T-helper 1 cell treated with Interleukin-12 subunit alpha and Interleukin-12 subunit beta and Interleukin-4 antibody, amounts not matched to agents 30 ng/mL and 1 ng/mL, for 36 hours (primary cell): ENCODE measurements around the gene RTP5. TPM values are rescaled to one million over a fixed set of nuclear protein-coding genes. Genes with fewer than 3 reads are reported as not detected.
"Not testable (repeated sequence)": the region's sequence is repeated elsewhere in the genome, so short reads cannot be mapped to it uniquely, and the experiment has no call there.

Experiments used
- intact Hi-C: fragments of 100-400 bp; cut with micrococcal nuclease; formaldehyde crosslinking; loops from one replicate; pipeline ENCODE4 v1.15.1; 2024
- total RNA-seq: library from RNA; stranded (reverse); gene quantifications from 2 replicates; pipeline ENCODE4 v1.2.3, GENCODE V29; 2022

RTP5 gene
- not detected in 2 replicates for total RNA-seq

- intact Hi-C loops: loop anchor here (10.0 kb wide), 1 partner anchor 425 kb away; no protein-coding TSS in a partner anchor
Observed at GRCh38 chr2:241869087-241869961, at the start of gene RTP5. TSS of gene RTP5 (plus strand) at chr2:241869729. CDS start at chr2:241869757, 28 bp downstream.

GRCh38 chr2:241819947-241820624 is 49.4 kb upstream of the RTP5 start:
- intact Hi-C loops: not testable (repeated sequence)

GRCh38 chr2:241820625-241821384 is 48.7 kb upstream of the RTP5 start:
- intact Hi-C loops: no loop called here

GRCh38 chr2:241821460-241822263 is 47.9 kb upstream of the RTP5 start:
- intact Hi-C loops: no loop called here

- intact Hi-C loops: no loop called here
Observed at GRCh38 chr2:241822264-241822623, 47.3 kb upstream of the RTP5 start.

GRCh38 chr2:241823531-241824437 is 45.7 kb upstream of the RTP5 start:
- intact Hi-C loops: not testable (repeated sequence)

GRCh38 chr2:241827394-241827793 is 42.1 kb upstream of the RTP5 start:
- intact Hi-C loops: no loop called here

GRCh38 chr2:241833101-241833663 is 36.3 kb upstream of the RTP5 start:
- intact Hi-C loops: no loop called here

GRCh38 chr2:241833756-241834526 is 35.6 kb upstream of the RTP5 start:
- intact Hi-C loops: not testable (repeated sequence)

GRCh38 chr2:241834527-241835210 is 34.9 kb upstream of the RTP5 start:
- intact Hi-C loops: no loop called here

GRCh38 chr2:241835611-241836010 is 33.9 kb upstream of the RTP5 start:
- intact Hi-C loops: no loop called here

GRCh38 chr2:241836292-241836691 is 33.2 kb upstream of the RTP5 start:
- intact Hi-C loops: no loop called here

GRCh38 chr2:241837197-241837965 is 32.1 kb upstream of the RTP5 start:
- intact Hi-C loops: no loop called here

- intact Hi-C loops: no loop called here
Observed at GRCh38 chr2:241841181-241842066, 28.1 kb upstream of the RTP5 start.

- intact Hi-C loops: no loop called here
Observed at GRCh38 chr2:241842067-241842415, 27.5 kb upstream of the RTP5 start.

GRCh38 chr2:241842620-241843211 is 26.8 kb upstream of the RTP5 start:
- intact Hi-C loops: no loop called here
